IPS DF 19.7 (cell line): ENCODE results near the gene FAM3D.
"Not testable (repeated sequence)": the region's sequence is repeated elsewhere in the genome, so short reads cannot be mapped to it uniquely, and the experiment has no call there.

Experiments
- DNase-seq: peaks from one replicate; pipeline ENCODE4 v3.0.0-alpha.2; 2013; ENCODE audit warnings: low read depth, low spot score

Gene FAM3D

DNA sequence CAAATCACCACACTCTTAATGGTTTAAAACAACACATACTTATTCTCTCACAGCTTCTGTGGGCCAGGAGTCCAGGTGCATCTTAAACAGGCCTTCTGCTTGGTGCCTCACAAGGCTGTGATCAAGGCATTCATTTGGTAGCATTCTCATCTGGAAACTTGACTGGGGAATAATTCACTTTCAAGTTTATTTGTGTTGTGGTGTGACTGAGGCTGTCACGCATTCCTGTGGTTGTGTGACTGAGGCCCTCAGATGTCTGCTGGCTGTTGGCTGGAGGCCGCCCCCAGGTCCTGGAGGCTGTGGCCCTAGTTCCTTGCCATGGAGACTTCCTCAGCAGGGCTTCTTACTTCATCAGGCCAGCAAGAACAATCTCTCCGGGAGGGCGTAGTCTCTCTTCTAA, 16.9 kb upstream of the FAM3D start:
- no peak for DNase-seq

GRCh38 chr3:58683001-58683458, 16.5 kb upstream of the FAM3D start:
- DNase-seq, result no peak

- no peak for DNase-seq
Measured at GRCh38 chr3:58681863-58682262, 15.3 kb upstream of the FAM3D start.

- no peak for DNase-seq
Measured at GRCh38 chr3:58680879-58681525, 14.4 kb upstream of the FAM3D start.

DNA sequence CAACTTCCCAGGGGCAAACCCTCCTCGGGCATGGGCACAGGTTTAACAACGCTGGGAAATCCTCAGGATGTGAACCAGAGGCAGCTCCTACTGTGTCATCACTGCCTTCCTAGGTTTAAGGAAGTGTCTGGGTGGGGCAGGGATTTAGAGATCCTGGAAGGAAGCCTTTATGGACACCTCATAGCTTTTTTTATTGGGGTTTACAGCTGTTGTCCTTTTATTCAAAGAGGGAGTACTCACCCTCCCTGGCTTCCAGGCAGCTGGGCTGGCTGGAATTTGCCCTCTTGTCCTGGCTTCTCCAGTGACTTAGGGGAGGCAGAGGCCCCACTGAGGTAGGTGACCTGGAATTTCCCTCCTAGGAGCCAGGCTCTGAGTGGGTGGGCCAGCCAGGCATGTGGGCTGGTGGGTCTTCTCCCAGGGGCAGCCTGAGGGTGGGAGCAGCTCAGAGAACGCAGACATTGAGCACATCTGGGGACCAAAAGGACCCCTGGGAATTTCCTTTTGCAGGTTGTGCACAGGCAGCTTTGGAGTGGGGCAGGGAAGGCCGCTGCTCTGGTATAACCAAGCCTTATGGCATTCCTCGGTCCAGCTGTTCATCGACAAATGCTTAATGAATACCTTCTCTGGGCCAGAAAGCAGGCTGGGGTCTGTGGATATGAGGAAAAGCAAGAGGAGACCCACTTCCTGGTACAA, 13.5 kb upstream of the FAM3D start:
- no peak for DNase-seq

- DNase-seq, result no peak
Measured at GRCh38 chr3:58679446-58679845, 12.9 kb upstream of the FAM3D start.

- not testable (repeated sequence) for DNase-seq
Measured at GRCh38 chr3:58678177-58678970, 11.8 kb upstream of the FAM3D start.

DNA sequence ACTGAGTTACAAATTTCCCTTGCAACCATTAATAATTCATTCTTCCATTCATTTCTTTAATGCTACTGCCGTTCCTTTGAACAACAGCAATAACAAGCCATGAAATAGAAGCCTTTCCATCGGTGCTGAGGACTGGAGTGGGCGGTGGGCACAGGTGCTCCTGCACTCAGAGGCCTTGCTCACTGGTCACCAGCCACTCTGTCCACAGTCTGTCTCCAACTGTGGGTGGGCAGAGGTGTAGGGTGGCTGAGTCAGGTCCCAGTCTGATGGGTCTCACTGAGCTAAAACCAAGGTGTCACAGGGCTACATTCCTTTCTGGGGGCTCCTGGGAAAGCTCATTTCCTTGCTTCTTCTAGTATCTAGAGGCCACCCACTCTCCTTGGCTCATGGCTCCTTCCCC, 6.3 kb upstream of the FAM3D start:
- DNase-seq, result no peak

- no peak for DNase-seq
Measured at GRCh38 chr3:58672451-58672850, 5.9 kb upstream of the FAM3D start.

- DNase-seq, result no peak
Measured at GRCh38 chr3:58670506-58671135, 4.0 kb upstream of the FAM3D start.

DNA sequence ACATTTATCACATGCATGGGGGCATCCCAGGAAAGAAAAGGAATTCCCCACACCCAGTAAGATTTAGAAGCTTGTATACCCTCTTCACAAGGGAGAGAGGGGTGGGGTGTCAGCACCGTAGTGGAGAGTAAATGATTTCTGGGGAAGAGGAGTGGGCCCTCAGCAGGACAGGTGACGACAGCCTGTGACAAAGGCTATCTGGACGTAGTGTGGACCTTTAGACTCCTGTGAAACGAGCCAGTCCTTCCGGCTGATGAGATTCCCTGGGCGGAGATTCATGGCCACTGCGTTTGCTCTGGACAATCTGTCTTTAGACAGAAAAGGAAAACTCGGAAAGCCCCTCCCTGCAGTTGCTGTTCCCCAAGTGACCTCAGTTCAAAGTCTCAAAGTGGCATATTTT, 1.7 kb upstream of the FAM3D start:
- no peak for DNase-seq

GRCh38 chr3:58667704-58668103, 1.1 kb upstream of the FAM3D start:
- DNase-seq, result no peak

DNA sequence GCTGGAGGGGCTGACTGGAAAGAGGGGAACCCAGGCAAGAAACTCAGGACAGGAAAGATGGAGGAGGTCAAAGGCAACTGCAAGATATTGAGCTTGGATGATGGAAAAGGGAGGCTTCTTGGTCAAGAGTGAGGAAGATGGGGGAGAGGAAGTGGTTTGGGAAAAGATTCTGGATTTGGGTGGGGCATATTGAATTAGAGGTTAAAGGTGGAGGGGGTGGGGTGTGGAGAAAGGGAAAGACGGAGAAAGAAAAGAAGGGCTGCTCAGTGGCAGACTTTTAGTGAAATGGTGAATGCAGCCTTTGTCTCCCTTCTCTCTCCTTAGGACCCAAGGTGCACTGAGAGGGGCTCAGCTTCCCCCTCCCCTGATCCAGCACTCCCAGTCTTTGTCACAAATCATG, 655 bp upstream of the FAM3D start:
- DNase-seq, result no peak

DNA sequence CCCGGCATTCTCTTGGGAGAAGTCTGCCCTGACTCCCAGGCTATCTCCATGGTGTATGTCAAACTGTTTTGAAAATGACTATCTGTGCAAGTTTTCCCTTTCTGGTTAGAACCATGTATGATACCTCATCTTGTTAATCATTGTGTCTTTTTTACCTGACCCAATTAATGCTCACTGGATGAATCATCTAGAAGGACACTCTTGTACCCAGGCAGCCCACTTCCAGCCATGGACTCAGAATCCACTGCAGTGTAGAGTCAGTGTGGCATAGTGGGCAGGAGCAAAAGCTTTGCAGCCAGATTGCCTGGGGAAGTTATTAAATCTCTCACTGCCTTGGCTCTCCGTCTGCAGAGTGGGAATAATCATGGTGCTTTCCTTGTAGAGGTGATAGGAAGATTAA, 1.2 kb downstream of the FAM3D start:
- DNase-seq, result no peak

GRCh38 chr3:58664611-58665010, 2.0 kb downstream of the FAM3D start:
- DNase-seq, result no peak

- DNase-seq, result no peak
Measured at GRCh38 chr3:58661836-58662420, 4.6 kb downstream of the FAM3D start.

- DNase-seq, result no peak
Measured at GRCh38 chr3:58660998-58661397, 5.6 kb downstream of the FAM3D start.

DNA sequence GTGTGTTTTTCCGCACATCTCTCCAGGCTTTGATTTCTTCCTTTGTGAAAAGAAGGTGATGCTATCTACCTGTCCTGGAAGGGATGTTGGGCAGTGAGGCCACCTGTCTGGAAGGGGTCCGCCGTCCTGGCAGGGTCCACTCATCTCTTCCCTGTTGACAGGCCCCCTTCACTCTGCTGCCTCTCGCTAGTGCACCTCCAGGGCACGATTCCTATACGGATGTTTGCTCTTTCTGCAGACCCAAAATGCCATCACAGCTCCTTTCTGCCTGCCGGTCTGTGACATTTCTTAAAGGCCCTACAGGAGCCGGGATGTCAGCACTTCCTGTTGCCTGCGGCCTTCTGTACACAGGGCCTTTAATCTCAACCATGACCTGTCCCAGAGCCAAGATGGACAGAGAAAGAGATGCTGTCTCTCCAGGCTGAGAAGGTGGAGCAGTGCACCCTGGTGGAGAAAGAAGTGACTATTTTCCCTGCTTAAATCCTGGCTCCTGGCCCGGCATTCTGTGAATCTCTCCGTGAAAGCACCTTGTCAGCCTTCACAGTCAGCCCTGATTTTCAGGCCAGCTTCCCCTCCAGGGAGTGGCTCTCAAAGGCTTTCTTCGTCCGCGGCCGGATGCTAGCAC, 7.4 kb downstream of the FAM3D start:
- DNase-seq, result no peak

DNA sequence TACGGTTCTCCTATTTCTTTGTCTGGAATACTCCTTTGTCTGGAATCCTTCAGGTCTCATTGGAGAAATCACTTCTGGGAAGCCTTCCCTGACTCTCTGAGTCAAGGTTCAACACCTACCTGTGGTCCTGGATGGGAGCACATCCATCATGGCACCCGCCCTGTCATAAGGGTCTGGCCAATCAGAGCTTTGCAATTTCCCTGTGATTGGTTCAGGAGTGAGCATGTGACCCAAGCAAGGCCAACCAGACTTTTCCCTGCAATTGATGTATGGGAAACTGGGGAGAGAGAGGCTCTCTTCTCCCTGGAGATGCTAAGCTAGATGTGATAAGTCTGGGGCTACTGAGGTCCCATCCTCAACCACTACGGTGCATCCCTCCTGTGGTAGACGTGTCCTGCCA, 8.1 kb downstream of the FAM3D start:
- no peak for DNase-seq

DNA sequence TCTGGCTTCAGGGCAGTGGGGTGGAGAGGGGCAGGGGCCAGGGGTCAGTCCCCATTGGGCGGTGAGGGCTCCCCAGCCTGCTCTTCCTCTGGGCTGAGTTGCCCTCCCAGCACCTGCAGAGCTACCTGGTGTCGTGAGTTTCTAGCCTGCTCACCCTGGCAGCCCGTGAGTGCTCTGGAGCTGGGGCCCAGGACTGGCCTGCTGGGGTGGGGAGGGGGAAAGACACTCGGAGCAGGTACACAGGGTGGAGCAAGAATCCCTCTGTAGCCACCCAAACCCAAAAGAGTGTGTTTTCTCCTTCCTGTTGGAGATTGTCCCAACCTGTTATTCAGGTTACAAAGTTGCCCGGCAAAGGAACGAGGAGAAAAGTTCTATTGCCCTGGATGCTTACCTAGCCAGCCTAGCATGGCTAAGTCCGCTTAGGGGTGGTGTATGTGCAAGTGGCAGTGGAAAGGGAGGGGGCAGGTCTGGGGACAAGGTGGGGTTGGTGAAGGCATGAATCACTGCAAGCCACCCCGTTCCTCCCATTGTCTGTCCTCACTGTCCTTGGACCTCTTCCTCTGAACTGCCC, 8.9 kb downstream of the FAM3D start:
- DNase-seq, result no peak

GRCh38 chr3:58657036-58657520, 9.5 kb downstream of the FAM3D start:
- DNase-seq, result no peak
